Measurements from ENCODE around the gene ATE1.

- TF ChIP-seq CTCF (IDR thresholded peaks at IDR 0.05; ENCODE audit: low read depth, low read length), result no peak
- TF ChIP-seq EZH2phosphoT487 (IDR thresholded peaks at IDR 0.05; ENCODE audit: low read depth), result no peak
Measured at GRCh38 chr10:121853950-121854349, 73.9 kb downstream of the ATE1 start.
